Fibroblast of lung (primary cell): ENCODE data around the gene BAMBI. TPM values are rescaled to one million over a fixed set of nuclear protein-coding genes. Genes with fewer than 3 reads are reported as not detected.

Source experiments
- DNase-seq, 2 donors: peaks; one replicate each; pipeline versions ENCODE4 v3.0.0 to v3.0.0-alpha.2; 2010; ENCODE audit warnings: low read depth in 2 of 2
- H2AFZ ChIP-seq: 2 replicates; pipeline ENCODE4 v1.5.1; 2012; ENCODE audit warnings: low read length, control low read depth, inconsistent platforms
- H3K27ac ChIP-seq: 2 replicates; pipeline ENCODE4 v1.5.1; 2011; ENCODE audit warnings: low read length, control low read depth; ENCODE audit not compliant: insufficient read depth
- H3K27me3 ChIP-seq: 2 replicates; pipeline ENCODE4 v1.5.1; 2011; ENCODE audit warnings: mild to moderate bottlenecking, low read length; ENCODE audit not compliant: control insufficient read depth, insufficient read depth
- H3K36me3 ChIP-seq: 2 replicates; pipeline ENCODE4 v1.5.1; 2011; ENCODE audit warnings: low read length; ENCODE audit not compliant: control insufficient read depth, insufficient read depth
- H3K4me1 ChIP-seq: 2 replicates; pipeline ENCODE4 v1.5.1; 2011; ENCODE audit warnings: low read length; ENCODE audit not compliant: control insufficient read depth, insufficient read depth; ENCODE audit errors: extremely low read depth
- H3K4me2 ChIP-seq: 2 replicates; pipeline ENCODE4 v1.5.1; 2011; ENCODE audit warnings: low read length, control low read depth; ENCODE audit not compliant: insufficient read depth; ENCODE audit errors: extremely low read depth
- H3K4me3 ChIP-seq, 4 experiments: fragments of 200-600 bp in 1 of 4; sonication (generic) in 1 of 4; replicated peaks in 1 of 4; 2 replicates each; pipeline ENCODE4 v1.5.1; 2011 to 2016; ENCODE audit warnings: low read length in 4 of 4, low read depth in 3 of 4, mild to moderate bottlenecking in 3 of 4, control low read depth in 2 of 4, inconsistent platforms in 1 of 4, mixed read lengths in 1 of 4; ENCODE audit not compliant: insufficient read depth in 1 of 4; ENCODE audit errors: control extremely low read depth in 1 of 4
- H3K79me2 ChIP-seq: 2 replicates; pipeline ENCODE4 v1.5.1; 2012; ENCODE audit warnings: mild to moderate bottlenecking, low read length, inconsistent platforms; ENCODE audit not compliant: control insufficient read depth, insufficient read depth
- H3K9ac ChIP-seq: 2 replicates; pipeline ENCODE4 v1.5.1; 2011; ENCODE audit warnings: mild to moderate bottlenecking, low read length, control low read depth; ENCODE audit not compliant: insufficient read depth
- H3K9me3 ChIP-seq: 2 replicates; pipeline ENCODE4 v1.5.1; 2012; ENCODE audit warnings: low read depth, low read length; ENCODE audit not compliant: control insufficient read depth, insufficient read depth
- H4K20me1 ChIP-seq: 2 replicates; pipeline ENCODE4 v1.5.1; 2011; ENCODE audit warnings: low read length; ENCODE audit not compliant: control insufficient read depth, insufficient read depth; ENCODE audit errors: extremely low read depth
- EZH2 ChIP-seq: IDR thresholded peaks from 2 replicates; pipeline ENCODE4 v1.5.1; 2012; ENCODE audit warnings: low read length, control low read depth, mild to moderate bottlenecking; ENCODE audit errors: missing control alignments
- polyA plus RNA-seq, 2 donors: library from polyadenylated mRNA; depleted of rRNA in 1 of 2; stranded (reverse) in 1 of 2; unstranded in 1 of 2; fragments of >200 nt; gene quantifications; 2 replicates each; pipeline ENCODE4 v1.2.1, GENCODE V29; 2011 to 2012; ENCODE audit warnings: missing spikeins in 1 of 2
- total RNA-seq: library from RNA; depleted of rRNA; stranded (reverse); fragments of >200 nt; gene quantifications from 2 replicates; pipeline ENCODE4 v1.2.1, GENCODE V29; 2014
- TF ChIP-seq, protein P1 (sequence below), 2 donors: IDR thresholded peaks in 1 of 2; conservative IDR thresholded peaks in 1 of 2; 1 replicate in 1 of 2; 2 replicates in 1 of 2; pipeline ENCODE4 v1.5.1; 2011 to 2012; ENCODE audit warnings: low read length in 2 of 2, control low read depth in 1 of 2, inconsistent platforms in 1 of 2, low read depth in 1 of 2, mild to moderate bottlenecking in 1 of 2

BAMBI gene
- total and polyA plus RNA-seq, 2 donors (not counting 1 experiment from before 2014, with no cell fraction given) = 4.6 to 17.8 TPM

DNA sequence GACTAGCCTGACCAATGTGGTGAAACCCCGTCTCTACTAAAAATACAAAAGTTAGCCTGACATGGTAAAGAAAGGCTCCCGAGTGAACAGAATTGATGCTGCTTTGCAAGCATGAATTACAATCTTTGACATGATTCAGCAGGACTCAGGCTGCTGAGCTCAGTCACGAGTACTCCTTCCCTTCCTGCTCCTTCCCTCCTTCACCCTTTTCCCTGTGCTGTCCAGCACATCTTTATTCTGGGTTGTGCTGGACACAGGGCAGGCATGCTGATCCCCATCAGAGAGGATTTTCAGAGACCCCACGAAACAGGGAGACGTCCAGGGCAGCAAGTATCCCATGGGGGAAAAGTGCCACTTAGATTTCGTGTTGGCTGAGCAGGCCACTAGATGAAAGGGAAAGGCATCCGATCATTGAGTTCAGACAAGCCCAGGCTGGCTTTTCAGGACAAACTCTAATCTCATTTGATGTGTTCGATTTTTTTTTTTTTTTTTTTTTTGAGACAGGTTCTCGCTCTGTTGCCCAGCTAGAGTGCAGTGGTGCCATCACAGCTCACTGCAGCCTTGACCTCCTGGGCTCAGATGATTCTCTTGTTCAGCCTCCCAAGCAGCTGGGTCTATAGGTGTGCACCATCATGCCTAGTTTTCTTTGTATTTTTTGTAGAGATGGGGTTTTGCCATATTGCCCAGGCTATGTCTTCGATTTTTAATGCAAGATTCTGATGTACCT, 36.5 kb downstream of the BAMBI start:
- no peak for DNase-seq

DNA sequence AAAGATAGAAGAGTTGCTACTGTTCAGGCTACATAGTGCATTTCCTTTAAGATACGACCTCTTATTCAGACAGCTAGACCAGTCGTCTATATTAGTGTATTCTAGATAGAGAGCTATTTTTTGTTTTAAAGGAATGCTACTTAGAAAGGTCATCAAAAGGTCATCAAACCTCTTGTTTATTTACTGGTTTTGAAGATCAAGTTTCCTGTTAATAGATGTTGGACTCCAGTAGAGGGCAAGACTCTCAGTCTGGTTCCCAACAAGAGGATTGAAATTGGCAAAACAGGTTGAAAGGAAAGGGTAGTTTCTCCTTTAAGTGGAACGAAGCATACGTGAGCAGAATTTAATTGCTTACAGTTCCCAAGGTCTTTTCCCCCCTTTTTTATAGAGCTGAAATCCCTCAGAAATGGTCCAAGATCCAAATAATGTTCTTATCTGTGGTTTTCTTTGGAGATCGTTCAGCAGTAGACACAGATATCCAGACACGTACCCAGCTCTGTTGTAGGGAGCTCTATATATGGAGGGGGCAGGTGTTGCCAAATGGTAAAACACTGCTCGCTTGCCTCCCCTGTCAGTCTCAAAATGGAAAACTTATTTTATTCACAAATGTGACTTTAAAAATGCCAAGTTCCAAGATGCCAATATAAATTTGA, 37.2 kb downstream of the BAMBI start:
- H3K27ac ChIP-seq = no peak overlapping the region
- no peak overlapping the region for H3K9ac ChIP-seq
- H3K79me2 ChIP-seq = no peaks in the 10 kb centered on the region
- H4K20me1 ChIP-seq = no peaks in the 10 kb centered on the region
- no peak overlapping the region for H3K4me3 ChIP-seq
- no peaks in the 10 kb centered on the region for H3K36me3 ChIP-seq
- TF ChIP-seq, protein P1, sequence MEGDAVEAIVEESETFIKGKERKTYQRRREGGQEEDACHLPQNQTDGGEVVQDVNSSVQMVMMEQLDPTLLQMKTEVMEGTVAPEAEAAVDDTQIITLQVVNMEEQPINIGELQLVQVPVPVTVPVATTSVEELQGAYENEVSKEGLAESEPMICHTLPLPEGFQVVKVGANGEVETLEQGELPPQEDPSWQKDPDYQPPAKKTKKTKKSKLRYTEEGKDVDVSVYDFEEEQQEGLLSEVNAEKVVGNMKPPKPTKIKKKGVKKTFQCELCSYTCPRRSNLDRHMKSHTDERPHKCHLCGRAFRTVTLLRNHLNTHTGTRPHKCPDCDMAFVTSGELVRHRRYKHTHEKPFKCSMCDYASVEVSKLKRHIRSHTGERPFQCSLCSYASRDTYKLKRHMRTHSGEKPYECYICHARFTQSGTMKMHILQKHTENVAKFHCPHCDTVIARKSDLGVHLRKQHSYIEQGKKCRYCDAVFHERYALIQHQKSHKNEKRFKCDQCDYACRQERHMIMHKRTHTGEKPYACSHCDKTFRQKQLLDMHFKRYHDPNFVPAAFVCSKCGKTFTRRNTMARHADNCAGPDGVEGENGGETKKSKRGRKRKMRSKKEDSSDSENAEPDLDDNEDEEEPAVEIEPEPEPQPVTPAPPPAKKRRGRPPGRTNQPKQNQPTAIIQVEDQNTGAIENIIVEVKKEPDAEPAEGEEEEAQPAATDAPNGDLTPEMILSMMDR (conservative IDR thresholded peaks at IDR 0.05 in 1 of 2, IDR thresholded peaks at IDR 0.05 in 1 of 2; ENCODE audit: low read depth in 1 of 2, low read length in 2 of 2) = no peak
- TF ChIP-seq EZH2 = no peak
- no peak overlapping the region for H2AFZ ChIP-seq
- H3K4me1 ChIP-seq = no peaks in the 10 kb centered on the region
- H3K4me2 ChIP-seq = no peak overlapping the region
- no peaks in the 10 kb centered on the region for H3K27me3 ChIP-seq
- H3K9me3 ChIP-seq = no peaks in the 10 kb centered on the region
- peak in 1 of 2 donors; percentile 27 for DNase-seq

More for the DNA sequence above, 36.5 kb downstream of the BAMBI start:
- Histone ChIP-seq H3K36me3 (no peaks in the 10 kb centered on the region), H3K4me1 (no peaks in the 10 kb centered on the region), H3K27ac (no peak overlapping the region), H3K79me2 (no peaks in the 10 kb centered on the region), H3K9ac (no peak overlapping the region), H3K9me3 (no peaks in the 10 kb centered on the region), H4K20me1 (no peaks in the 10 kb centered on the region), H3K27me3 (no peaks in the 10 kb centered on the region), H3K4me2 (no peak overlapping the region), H3K4me3 (no peak overlapping the region), H2AFZ (no peak overlapping the region)
- TF ChIP-seq EZH2 = no peak
- TF ChIP-seq, protein P1 (conservative IDR thresholded peaks at IDR 0.05 in 1 of 2, IDR thresholded peaks at IDR 0.05 in 1 of 2; ENCODE audit: low read depth in 1 of 2, low read length in 2 of 2) = no peak

DNA sequence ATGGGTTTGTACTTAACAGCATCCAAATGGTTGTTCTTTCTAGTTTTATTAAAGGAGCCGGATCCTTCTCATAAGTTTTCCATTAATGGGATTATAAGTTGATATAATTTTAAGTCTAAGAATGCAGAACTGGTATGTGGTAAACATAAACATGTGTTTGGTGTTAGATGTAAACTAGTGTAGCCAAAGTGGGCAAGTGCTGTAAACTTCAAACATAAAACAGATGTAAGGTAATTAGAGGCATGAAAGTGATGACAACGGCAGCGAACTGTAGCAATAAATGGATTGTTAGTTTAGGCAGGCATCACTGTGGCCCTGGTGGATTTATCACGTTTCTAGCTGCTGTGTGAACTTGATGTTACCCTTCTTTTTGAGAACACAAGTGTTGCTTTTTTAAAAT, 37.9 kb downstream of the BAMBI start:
- Histone ChIP-seq H3K9ac (no peak overlapping the region), H3K4me1 (no peaks in the 10 kb centered on the region), H4K20me1 (no peaks in the 10 kb centered on the region), H3K79me2 (no peaks in the 10 kb centered on the region), H3K4me2 (no peak overlapping the region), H3K36me3 (no peaks in the 10 kb centered on the region), H3K4me3 (no peak overlapping the region), H2AFZ (no peak overlapping the region), H3K27me3 (no peaks in the 10 kb centered on the region), H3K27ac (no peak overlapping the region), H3K9me3 (no peaks in the 10 kb centered on the region)
- TF ChIP-seq EZH2 = no peak
- TF ChIP-seq, protein P1 (conservative IDR thresholded peaks at IDR 0.05 in 1 of 2, IDR thresholded peaks at IDR 0.05 in 1 of 2; ENCODE audit: low read depth in 1 of 2, low read length in 2 of 2) = no peak
- DNase-seq = no peak
